Endothelial cell of umbilical vein (primary cell): ENCODE data around the gene CTR9. TPM values are rescaled to one million over a fixed set of nuclear protein-coding genes. Genes with fewer than 3 reads are reported as not detected.

Experiments used
- BruUV-seq: library from RNA; stranded (reverse); fragments of 400-500 nt; replicated peaks from 2 replicates; lab custom pipeline; 2021; lab: Mats Ljungman, UMichigan
- CTCF ChIA-PET: fragments of 300-600, 350-600 bp; sonication (Branson Sonifier 250); formaldehyde crosslinking; loops from one replicate; lab custom pipeline; 2021; ENCODE audit warnings: antibody characterized with exemption, inconsistent platforms; lab: Charles Lee
- POLR2A ChIA-PET: fragments of 300-600, 350-600 bp; sonication (Branson Sonifier 250); formaldehyde crosslinking; loops from one replicate; lab custom pipeline; 2021; ENCODE audit warnings: antibody characterized with exemption, inconsistent platforms; lab: Charles Lee
- DNase-seq: peaks from one replicate; pipeline ENCODE4 v3.0.0-alpha.2; 2011; ENCODE audit warnings: low read depth, low spot score
- FAIRE-seq: peaks from 2 replicates; lab custom pipeline; 2011; peaks lifted over from hg19 to GRCh38; lab: Jason Lieb, UNC
- H2AFZ ChIP-seq: 2 replicates; pipeline ENCODE4 v1.6.0; 2012; ENCODE audit warnings: low read depth, low read length, control low read depth, inconsistent platforms
- H3K27ac ChIP-seq: 2 replicates; pipeline ENCODE4 v1.5.1; 2011; ENCODE audit warnings: low read depth, mild to moderate bottlenecking, control low read depth, low read length, moderate library complexity; ENCODE audit not compliant: insufficient read depth
- H3K27me3 ChIP-seq, 2 experiments: 2 replicates each; pipeline versions ENCODE4 v1.6.0 to v1.6.1; 2011; ENCODE audit warnings: low read length in 2 of 2, mixed read lengths in 1 of 2; ENCODE audit not compliant: control insufficient read depth in 2 of 2, insufficient read depth in 2 of 2
- H3K36me3 ChIP-seq, 2 experiments: 2 replicates in 1 of 2; 3 replicates in 1 of 2; pipeline ENCODE4 v1.5.1; 2011; ENCODE audit warnings: low read length in 2 of 2, mild to moderate bottlenecking in 1 of 2, moderate library complexity in 1 of 2; ENCODE audit not compliant: control insufficient read depth in 2 of 2, insufficient read depth in 2 of 2; ENCODE audit errors: extremely low read depth in 1 of 2
- H3K4me1 ChIP-seq: 3 replicates; pipeline ENCODE4 v1.5.1; 2011; ENCODE audit warnings: mild to moderate bottlenecking, low read length; ENCODE audit not compliant: control insufficient read depth, insufficient read depth; ENCODE audit errors: extremely low read depth
- H3K4me2 ChIP-seq: 2 replicates; pipeline ENCODE4 v1.6.1; 2011; ENCODE audit warnings: low read length, control low read depth, mixed read lengths; ENCODE audit not compliant: insufficient read depth
- H3K4me3 ChIP-seq, 3 experiments: fragments of 200-600 bp in 1 of 3; sonication (generic), shearing (Covaris generic) in 1 of 3; replicated peaks in 1 of 3; 2 replicates each; pipeline ENCODE4 v1.5.1; 2011 to 2016; ENCODE audit warnings: control low read depth in 3 of 3, low read length in 3 of 3, mild to moderate bottlenecking in 2 of 3, inconsistent platforms in 1 of 3, low read depth in 1 of 3, moderate library complexity in 1 of 3; ENCODE audit not compliant: insufficient read depth in 1 of 3
- H3K79me2 ChIP-seq: 2 replicates; pipeline ENCODE4 v1.6.0; 2012; ENCODE audit warnings: low read length, inconsistent platforms; ENCODE audit not compliant: control insufficient read depth, insufficient read depth
- H3K9ac ChIP-seq: replicated peaks from 2 replicates; pipeline ENCODE3; 2011; ENCODE audit warnings: low read length, control low read depth; ENCODE audit not compliant: insufficient read depth; ENCODE audit errors: extremely low read depth
- H3K9me1 ChIP-seq: replicated peaks from 3 replicates; pipeline ENCODE4 v1.6.0; 2011; ENCODE audit warnings: mild to moderate bottlenecking, low read length; ENCODE audit not compliant: control insufficient read depth, insufficient read depth; ENCODE audit errors: extremely low read depth
- H3K9me3 ChIP-seq: replicated peaks from 2 replicates; pipeline ENCODE4 v1.5.1; 2012; ENCODE audit warnings: low read length, inconsistent platforms; ENCODE audit not compliant: control insufficient read depth, insufficient read depth
- H4K20me1 ChIP-seq: replicated peaks from 2 replicates; pipeline ENCODE3; 2011; ENCODE audit warnings: mild to moderate bottlenecking, low read length; ENCODE audit not compliant: control insufficient read depth, insufficient read depth; ENCODE audit errors: extremely low read depth
- EZH2 ChIP-seq: IDR thresholded peaks from 2 replicates; pipeline ENCODE4 v1.6.1; 2012; ENCODE audit warnings: borderline replicate concordance, low read depth, mild to moderate bottlenecking, moderate library complexity, low read length, inconsistent platforms; ENCODE audit not compliant: severe bottlenecking
- FOS ChIP-seq: IDR thresholded peaks from 2 replicates; pipeline ENCODE4 v1.6.1; 2011; ENCODE audit warnings: mild to moderate bottlenecking, low read length, moderate library complexity, borderline replicate concordance; ENCODE audit not compliant: insufficient read depth
- GATA2 ChIP-seq: IDR thresholded peaks from 2 replicates; pipeline ENCODE4 v1.7.0; 2011; ENCODE audit warnings: low read depth, mild to moderate bottlenecking, moderate library complexity, mixed read lengths, low read length; ENCODE audit not compliant: insufficient read length, insufficient read depth
- JUN ChIP-seq: IDR thresholded peaks from 2 replicates; pipeline ENCODE4 v1.6.1; 2011; ENCODE audit warnings: borderline replicate concordance, low read depth; ENCODE audit not compliant: insufficient read length, insufficient read depth
- MAX ChIP-seq: IDR thresholded peaks from 2 replicates; pipeline ENCODE4 v1.6.1; 2011; ENCODE audit not compliant: insufficient read depth, insufficient read length
- MYC ChIP-seq: IDR thresholded peaks from one replicate; pipeline ENCODE4 v1.6.1; 2011; ENCODE audit warnings: mild to moderate bottlenecking, low read depth, low read length
- POLR2A ChIP-seq: IDR thresholded peaks from 2 replicates; pipeline ENCODE4 v1.6.1; 2012; ENCODE audit warnings: low read depth, mild to moderate bottlenecking, control low read depth, low read length
- POLR2AphosphoS5 ChIP-seq: IDR thresholded peaks from 2 replicates; pipeline ENCODE4 v1.6.1; 2012; ENCODE audit warnings: low read depth, mild to moderate bottlenecking, control low read depth, low read length, moderate library complexity; ENCODE audit not compliant: insufficient read depth
- dilution Hi-C: fragments of 300-500 bp; cut with MboI; formaldehyde crosslinking; loops from one replicate; pipeline ENCODE4 v1.15.0; 2019; ENCODE audit warnings: low sequenced_read_pairs; ENCODE audit not compliant: extremely low pct_ligation_motif_present
- intact Hi-C: fragments of 100-400 bp; cut with micrococcal nuclease; formaldehyde crosslinking; loops from one replicate; pipeline ENCODE4 v1.10.0; 2022
- polyA plus RNA-seq, 4 experiments: library from polyadenylated mRNA; depleted of rRNA in 3 of 4; stranded (reverse) in 3 of 4; unstranded in 1 of 4; fragments of >200 nt; gene quantifications; 2 replicates each; pipeline versions ENCODE4 v1.2.1 to v1.2.3, GENCODE V29; 2011 to 2012; ENCODE audit warnings: missing spikeins in 1 of 4
- total RNA-seq: library from RNA; stranded (reverse); gene quantifications from 2 replicates; pipeline ENCODE4 v1.2.3, GENCODE V29; 2021

Gene CTR9
- total and polyA plus RNA-seq, 2 donors (not counting 3 experiments of a cell fraction or from before 2014, with no cell fraction given): 7.5 to 33.2 TPM

- Histone ChIP-seq H3K9me3 (no peaks in the 10 kb centered on the region), H3K4me1 (peaks cover 19% of the 10 kb centered on the region), H3K27ac (peak overlapping the region; percentile 63), H3K79me2 (no peaks in the 10 kb centered on the region), H4K20me1 (no peaks in the 10 kb centered on the region), H3K27me3 (no peaks in the 10 kb centered on the region), H2AFZ (peak overlapping the region; percentile 64), H3K9me1 (no peaks in the 10 kb centered on the region), H3K9ac (no peak overlapping the region), H3K4me3 (no peak overlapping the region), H3K4me2 (peak overlapping the region; percentile 37), H3K36me3 (peaks cover 0 to 3% of the 10 kb centered on the region in 2 experiments)
- intact Hi-C loops (no loop called here), dilution Hi-C loops (no loop called here)
- FAIRE-seq (peak; percentile 80), DNase-seq (peak; percentile 81)
- TF ChIP-seq POLR2A: no peak
- no peak for TF ChIP-seq FOS
- TF ChIP-seq MAX: no peak
- TF ChIP-seq MYC: no peak
- no peak for TF ChIP-seq JUN
- no peak for TF ChIP-seq EZH2
- TF ChIP-seq POLR2AphosphoS5: no peak
- no peak for TF ChIP-seq GATA2
- no TSS peak for BruUV-seq
- POLR2A ChIA-PET: interaction anchor here (1.2 to 2.1 kb wide), 2 partner anchors 15 to 24 kb away, joined by 3 to 15 read pairs; partner anchors contain the start of gene EIF4G2
- CTCF ChIA-PET: interaction anchor here (1.1 to 1.9 kb wide), 6 partner anchors 8 to 239 kb away, joined by 3 to 13 read pairs (median 4); no protein-coding TSS in a partner anchor
These were observed 33.4 kb downstream of the CTR9 start for GRCh38 chr11:10784232-10785145.
